MCF 10A (cell line): Measurements from ENCODE around the gene PCSK7. TPM values are rescaled to one million over a fixed set of nuclear protein-coding genes. Genes with fewer than 3 reads are reported as not detected.

ENCODE experiments used
- BruUV-seq: library from RNA; stranded (reverse); fragments of 400-500 nt; replicated peaks from 2 replicates; lab custom pipeline; 2021; lab: Mats Ljungman, UMichigan
- CTCF ChIA-PET: fragments of 300-600 bp; sonication (Branson Sonifier 250); formaldehyde crosslinking; extraction: SDS; loops from one replicate; lab custom pipeline; 2021; ENCODE audit warnings: antibody characterized with exemption, inconsistent platforms; lab: Yijun Ruan, JAX
- POLR2A ChIA-PET: fragments of 300-600, 350-650 bp; sonication (Branson Sonifier 250); formaldehyde crosslinking; extraction: SDS; loops from one replicate; lab custom pipeline; 2020; ENCODE audit warnings: antibody characterized with exemption, inconsistent platforms; lab: Yijun Ruan, JAX
- DNase-seq: peaks from one replicate; pipeline ENCODE4 v3.0.0-alpha.2; 2018; ENCODE audit not compliant: unreplicated experiment
- H3K27ac Mint-ChIP-seq: one replicate; pipeline ENCODE4 v1.8.0; 2022; ENCODE audit warnings: mild to moderate bottlenecking, low read depth, mixed read lengths; ENCODE audit not compliant: unreplicated experiment
- H3K27me3 Mint-ChIP-seq: one replicate; pipeline ENCODE4 v1.8.0; 2022; ENCODE audit warnings: mixed read lengths; ENCODE audit not compliant: insufficient read depth, unreplicated experiment
- H3K36me3 Mint-ChIP-seq: one replicate; pipeline ENCODE4 v1.8.0; 2022; ENCODE audit warnings: mild to moderate bottlenecking, moderate library complexity, mixed read lengths; ENCODE audit not compliant: insufficient read depth, unreplicated experiment
- H3K4me1 Mint-ChIP-seq: one replicate; pipeline ENCODE4 v1.8.0; 2022; ENCODE audit warnings: mixed read lengths; ENCODE audit not compliant: insufficient read depth, unreplicated experiment
- H3K4me3 Mint-ChIP-seq: one replicate; pipeline ENCODE4 v1.8.0; 2022; ENCODE audit warnings: mild to moderate bottlenecking, moderate library complexity, mixed read lengths; ENCODE audit not compliant: unreplicated experiment
- H3K9me3 Mint-ChIP-seq: one replicate; pipeline ENCODE4 v1.8.0; 2022; ENCODE audit warnings: mixed read lengths; ENCODE audit not compliant: unreplicated experiment
- intact Hi-C: fragments of 100-400 bp; cut with micrococcal nuclease; formaldehyde crosslinking; loops from 2 replicates; pipeline ENCODE4 v1.14.1; 2022
- total RNA-seq: library from RNA; stranded (reverse); gene quantifications from 2 replicates; pipeline ENCODE4 v1.2.3, GENCODE V29; 2022
- TF ChIP-seq, protein P1 (sequence below): fragments of 200-600 bp; IDR thresholded peaks from one replicate; pipeline ENCODE4 v1.8.0; 2022; ENCODE audit warnings: antibody characterized with exemption, mild to moderate bottlenecking; ENCODE audit not compliant: unreplicated experiment

The PCSK7 gene
- total RNA-seq, 1 experiment from 2014 or later = 58.6 TPM

GRCh38 chr11:117223741-117224689 is 7.9 kb downstream of the PCSK7 start:
- TF ChIP-seq, protein P1, sequence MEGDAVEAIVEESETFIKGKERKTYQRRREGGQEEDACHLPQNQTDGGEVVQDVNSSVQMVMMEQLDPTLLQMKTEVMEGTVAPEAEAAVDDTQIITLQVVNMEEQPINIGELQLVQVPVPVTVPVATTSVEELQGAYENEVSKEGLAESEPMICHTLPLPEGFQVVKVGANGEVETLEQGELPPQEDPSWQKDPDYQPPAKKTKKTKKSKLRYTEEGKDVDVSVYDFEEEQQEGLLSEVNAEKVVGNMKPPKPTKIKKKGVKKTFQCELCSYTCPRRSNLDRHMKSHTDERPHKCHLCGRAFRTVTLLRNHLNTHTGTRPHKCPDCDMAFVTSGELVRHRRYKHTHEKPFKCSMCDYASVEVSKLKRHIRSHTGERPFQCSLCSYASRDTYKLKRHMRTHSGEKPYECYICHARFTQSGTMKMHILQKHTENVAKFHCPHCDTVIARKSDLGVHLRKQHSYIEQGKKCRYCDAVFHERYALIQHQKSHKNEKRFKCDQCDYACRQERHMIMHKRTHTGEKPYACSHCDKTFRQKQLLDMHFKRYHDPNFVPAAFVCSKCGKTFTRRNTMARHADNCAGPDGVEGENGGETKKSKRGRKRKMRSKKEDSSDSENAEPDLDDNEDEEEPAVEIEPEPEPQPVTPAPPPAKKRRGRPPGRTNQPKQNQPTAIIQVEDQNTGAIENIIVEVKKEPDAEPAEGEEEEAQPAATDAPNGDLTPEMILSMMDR = no peak
- CTCF ChIA-PET = interaction anchor here (0.6 to 1.1 kb wide), 2 partner anchors 78 to 385 kb away, joined by 3 to 4 read pairs; no protein-coding TSS in a partner anchor
- no peak for DNase-seq
- no peaks in the 10 kb centered on the region for H3K27me3 Mint-ChIP-seq
- H3K4me1 Mint-ChIP-seq = peaks cover 14% of the 10 kb centered on the region
- intact Hi-C loops = no loop called here
- POLR2A ChIA-PET = interaction anchor here (0.7 to 4.5 kb wide), 4 partner anchors 8 to 45 kb away, joined by 3 to 14 read pairs (median 4); partner anchors contain the start of genes PCSK7, RNF214 and SIDT2
- no peak overlapping the region for H3K27ac Mint-ChIP-seq
- no peak overlapping the region for H3K4me3 Mint-ChIP-seq
- no peaks in the 10 kb centered on the region for H3K9me3 Mint-ChIP-seq
- BruUV-seq = no TSS peak
- peaks cover 65% of the 10 kb centered on the region for H3K36me3 Mint-ChIP-seq

DNA sequence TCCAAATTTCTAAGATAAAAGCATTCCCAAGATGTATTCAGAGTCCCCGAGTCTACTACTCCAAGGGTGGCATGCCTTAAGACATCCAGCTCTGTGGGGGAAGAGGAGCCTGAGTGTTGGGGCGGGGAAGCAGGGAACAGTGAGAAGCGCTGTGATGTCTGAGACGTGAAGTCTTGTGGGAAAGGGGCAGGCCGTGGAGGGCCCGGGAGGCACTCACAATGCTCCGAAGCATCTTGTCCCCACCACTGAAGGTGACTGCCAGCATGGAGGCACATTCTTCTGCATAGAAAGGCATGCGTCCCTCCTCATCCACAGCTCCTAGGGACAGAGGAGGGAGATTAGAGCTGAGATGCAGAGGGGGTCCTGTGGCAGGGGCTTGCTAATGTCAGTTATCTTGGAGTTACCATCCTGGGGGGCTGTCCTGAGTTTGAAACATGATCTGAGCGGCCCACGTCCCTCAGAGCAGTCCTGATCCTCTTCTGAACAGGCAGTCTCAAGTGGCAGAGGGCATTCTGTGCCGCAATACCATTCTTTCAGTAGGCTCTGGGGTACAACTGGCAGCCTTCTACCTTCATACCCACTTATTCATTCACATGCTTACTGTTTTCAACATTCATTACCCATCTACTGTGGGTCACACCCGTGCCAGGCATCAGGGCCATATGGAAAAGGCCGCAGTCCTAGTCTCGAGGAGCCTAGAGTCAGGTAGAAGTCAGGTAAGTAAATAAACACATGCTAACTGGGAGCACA is 8.7 kb downstream of the PCSK7 start:
- Mint-ChIP-seq H3K9me3 (no peaks in the 10 kb centered on the region), H3K36me3 (peaks cover 67% of the 10 kb centered on the region), H3K4me3 (no peak overlapping the region), H3K4me1 (peaks cover 14% of the 10 kb centered on the region), H3K27me3 (no peaks in the 10 kb centered on the region), H3K27ac (no peak overlapping the region)
- ChIA-PET POLR2A (interaction anchor here (1.8 to 4.5 kb wide), 3 partner anchors 9 to 45 kb away, joined by 6 to 14 read pairs (median 6); partner anchors contain the start of genes PCSK7, RNF214 and SIDT2), CTCF (interaction anchor here (1.2 kb wide), 1 partner anchor 532 kb away, joined by 3 read pairs; no protein-coding TSS in a partner anchor)
- intact Hi-C loops = no loop called here
- TF ChIP-seq, protein P1 = no peak
- no TSS peak for BruUV-seq
- DNase-seq = no peak

- ChIA-PET CTCF (interaction anchor here (0.6 to 4.2 kb wide), 7 partner anchors 9 to 530 kb away, joined by 3 to 27 read pairs (median 4); partner anchors contain the start of genes PCSK7 and RNF214), POLR2A (interaction anchor here (0.6 to 2.1 kb wide), 5 partner anchors 10 to 371 kb away, joined by 3 to 6 read pairs (median 4); partner anchors contain the start of genes PCSK7, RNF214 and SIDT2)
- Mint-ChIP-seq H3K36me3 (peaks cover 70% of the 10 kb centered on the region), H3K4me3 (no peak overlapping the region), H3K27me3 (no peaks in the 10 kb centered on the region), H3K27ac (peak overlapping the region; percentile 89), H3K4me1 (peaks cover 14% of the 10 kb centered on the region), H3K9me3 (no peaks in the 10 kb centered on the region)
- DNase-seq = peak; percentile 87
- TF ChIP-seq, protein P1 = no peak
- intact Hi-C loops = no loop called here
- no TSS peak for BruUV-seq
These were observed 9.9 kb downstream of the PCSK7 start for GRCh38 chr11:117221775-117222517.
